T follicular helper cell (primary cell): ENCODE results near the gene VSTM2L.

Source experiments
- DNase-seq: peaks from one replicate; pipeline ENCODE4 v3.0.0-alpha.2; 2020; ENCODE audit warnings: low read depth

Gene VSTM2L

DNA sequence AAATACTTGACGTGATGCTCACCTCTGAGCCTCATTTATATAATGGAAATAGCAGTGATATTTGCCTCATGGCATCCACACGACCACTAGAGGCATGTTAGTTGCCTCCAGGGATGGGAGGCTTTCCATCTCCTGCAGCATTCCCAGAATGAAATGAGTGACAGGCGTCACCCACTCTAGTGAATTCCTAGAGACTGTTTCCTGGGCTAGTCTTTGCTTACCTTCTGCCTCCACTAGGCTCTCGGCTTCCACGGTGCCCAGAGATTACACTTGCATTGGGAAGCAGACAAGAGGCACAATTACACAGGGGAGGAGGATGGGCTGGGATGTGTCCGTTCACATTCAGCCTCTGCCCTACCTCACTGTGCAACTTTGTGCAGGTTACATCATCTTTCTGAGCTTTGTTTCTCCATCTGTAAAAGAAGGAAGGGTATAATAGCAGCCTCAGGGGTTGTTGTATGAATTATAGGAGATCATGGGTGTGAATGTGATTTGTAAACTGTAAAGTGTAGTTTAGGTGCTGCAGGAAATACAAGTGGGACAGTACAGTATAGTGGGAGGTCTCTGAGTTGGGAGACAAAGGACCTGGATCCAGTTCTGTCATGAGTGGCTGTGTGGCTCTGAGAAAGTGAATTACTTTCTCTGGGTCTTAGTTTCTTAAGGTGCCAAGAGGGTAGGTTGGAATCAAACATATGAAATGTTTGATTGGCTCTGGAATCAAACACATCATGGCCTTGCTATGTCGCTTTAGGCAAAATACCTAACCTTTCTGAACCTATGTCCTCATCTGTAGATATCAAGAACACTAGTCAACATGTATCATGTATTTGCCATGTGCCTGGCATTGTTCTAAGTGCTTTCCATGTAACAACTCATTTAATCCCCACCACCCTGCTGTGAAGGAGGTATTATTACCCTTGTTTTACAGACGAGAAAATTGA lies 3.6 kb upstream of the VSTM2L start:
- DNase-seq = no peak

DNA sequence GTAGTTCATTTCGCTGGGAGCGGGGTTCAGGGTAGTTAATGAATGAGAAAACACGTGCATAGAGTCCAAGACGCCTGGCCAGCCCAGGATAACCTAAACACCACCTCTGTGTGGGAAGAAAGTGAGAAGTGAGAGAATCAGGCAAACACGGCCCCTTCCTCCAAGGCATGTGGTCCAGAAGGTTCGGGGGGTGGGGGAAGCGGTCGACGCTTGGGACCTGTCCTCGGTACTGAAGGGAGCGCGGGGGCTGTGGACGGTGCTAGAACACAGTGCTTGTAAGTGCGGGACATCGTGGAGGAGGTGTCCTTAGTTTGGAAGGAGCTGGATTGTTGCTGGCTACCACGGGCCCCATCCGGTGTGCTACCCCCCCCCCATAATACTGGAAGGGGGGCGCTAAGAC lies 1.7 kb upstream of the VSTM2L start:
- no peak for DNase-seq

DNA sequence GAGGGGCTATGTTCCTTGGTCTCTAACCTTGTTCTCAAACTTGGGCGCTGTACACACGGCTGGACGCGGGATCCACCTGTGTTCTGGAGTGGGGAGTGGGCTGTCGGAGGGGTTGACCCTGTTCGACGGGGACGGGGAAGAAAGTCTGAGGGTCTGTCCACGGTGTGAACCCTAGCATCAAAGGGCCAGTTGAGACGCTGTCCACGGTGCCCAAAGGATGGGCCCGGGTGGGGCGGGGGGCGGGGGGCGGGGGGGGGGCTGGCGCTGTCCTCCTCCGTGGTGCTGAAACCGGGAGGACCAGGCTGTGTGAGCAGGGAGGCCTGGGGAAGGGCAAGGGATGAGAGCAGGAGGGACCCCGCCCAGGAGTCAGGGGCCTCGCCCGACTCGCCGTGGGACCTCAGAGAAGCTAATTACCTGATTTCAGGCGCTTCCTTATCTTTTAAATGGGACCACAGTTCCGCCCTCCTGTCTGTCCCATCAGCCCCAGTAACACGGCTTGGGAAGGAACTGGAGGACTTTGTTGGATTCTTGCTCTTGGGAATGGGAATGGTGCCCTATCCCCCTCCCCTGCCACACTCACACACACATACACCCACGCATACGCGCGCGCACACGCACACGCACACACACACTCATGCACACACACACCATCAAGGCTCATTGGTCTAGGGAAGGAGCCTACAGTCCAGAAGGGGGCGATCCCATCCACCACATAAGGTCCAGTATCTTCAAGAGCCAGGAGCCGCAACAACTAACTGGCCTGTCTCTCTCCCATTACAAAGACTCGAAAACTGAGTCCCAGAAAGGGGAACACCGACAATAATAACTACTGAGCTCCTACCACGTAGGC lies 1.0 kb upstream of the VSTM2L start:
- no peak for DNase-seq

DNA sequence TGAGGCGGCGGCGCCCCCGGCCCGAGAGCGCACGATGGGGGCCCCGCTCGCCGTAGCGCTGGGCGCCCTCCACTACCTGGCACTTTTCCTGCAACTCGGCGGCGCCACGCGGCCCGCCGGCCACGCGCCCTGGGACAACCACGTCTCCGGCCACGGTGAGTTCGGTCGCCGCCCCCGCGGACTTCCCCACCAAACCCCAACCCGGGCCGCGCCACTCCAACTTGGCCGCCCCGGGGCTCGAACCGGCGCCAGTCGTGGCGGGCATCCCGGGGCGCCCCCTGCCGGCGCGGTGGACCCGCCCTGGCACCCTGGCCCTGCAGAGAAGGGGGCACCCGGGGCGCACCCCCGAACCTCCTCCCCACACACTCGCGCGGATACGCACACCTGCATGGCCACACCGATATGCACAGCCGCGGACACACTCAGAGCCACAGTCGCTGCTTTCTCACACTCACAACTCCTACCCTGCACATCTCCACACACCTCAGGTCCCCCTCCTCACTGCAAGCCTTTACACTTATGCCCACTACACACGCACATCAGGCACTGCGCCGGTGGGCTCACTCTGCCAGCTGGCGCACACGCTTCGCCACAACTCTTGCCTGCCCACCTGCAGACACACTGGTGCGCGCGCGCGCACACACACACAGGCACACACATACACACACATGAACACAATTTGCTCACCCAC lies 535 bp downstream of the VSTM2L start:
- no peak for DNase-seq

DNA sequence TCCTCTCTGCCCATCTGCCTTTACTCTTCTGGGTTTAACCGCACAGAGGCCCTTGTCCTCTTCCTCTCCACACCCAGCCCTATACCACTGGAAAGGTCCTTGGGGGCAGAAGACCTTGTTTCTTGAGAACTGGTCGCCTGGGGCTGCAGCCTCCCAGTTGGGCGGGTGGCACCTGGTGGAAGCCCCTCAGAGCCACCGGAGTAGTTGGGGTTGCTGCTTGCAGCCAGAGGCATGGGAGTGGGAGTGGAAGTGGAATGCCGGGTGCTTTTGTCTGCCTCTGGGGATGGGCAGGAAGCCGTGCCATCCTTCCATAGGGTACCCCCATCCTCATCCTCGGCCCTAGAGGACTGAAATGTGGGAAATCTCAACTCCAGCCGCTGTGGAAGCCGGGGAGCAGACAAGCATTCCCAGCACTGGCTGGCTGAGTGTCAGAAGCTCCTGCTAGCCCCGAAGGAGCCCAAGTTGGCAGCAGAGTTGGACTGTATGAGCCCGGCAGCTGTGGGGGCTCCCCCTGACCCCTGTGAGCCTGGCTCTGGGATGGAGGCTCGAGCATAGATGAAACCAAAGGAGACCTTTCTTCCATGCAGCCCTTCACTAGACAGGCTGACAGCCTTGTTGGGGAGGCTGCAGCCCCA lies 1.2 kb downstream of the VSTM2L start:
- DNase-seq = no peak

DNA sequence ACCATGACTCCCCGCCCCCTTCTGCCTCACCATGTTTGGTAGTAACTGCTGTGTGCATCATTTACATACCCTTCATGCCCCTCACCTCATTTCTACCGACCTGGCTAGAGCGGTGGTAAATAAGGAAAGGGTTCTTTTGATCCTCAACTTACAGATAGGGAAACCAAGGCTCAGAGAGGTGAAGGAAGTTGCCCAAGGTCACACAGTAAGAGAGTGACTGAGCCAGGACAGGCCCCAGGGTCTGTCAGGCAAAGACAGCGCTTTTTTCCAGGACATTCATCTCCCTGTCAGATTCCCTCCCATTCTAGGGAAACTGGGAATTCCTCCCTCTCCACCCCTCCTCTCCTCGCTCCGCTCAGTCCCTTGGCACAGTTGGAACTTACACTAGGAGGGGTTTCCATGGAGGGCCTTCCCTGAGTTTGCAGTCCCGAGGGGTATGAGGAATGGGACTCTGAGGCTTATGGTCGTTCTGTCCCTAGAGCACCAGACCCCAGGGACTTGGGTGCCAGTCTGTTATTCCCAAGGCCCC lies 2.0 kb downstream of the VSTM2L start:
- DNase-seq = no peak

DNA sequence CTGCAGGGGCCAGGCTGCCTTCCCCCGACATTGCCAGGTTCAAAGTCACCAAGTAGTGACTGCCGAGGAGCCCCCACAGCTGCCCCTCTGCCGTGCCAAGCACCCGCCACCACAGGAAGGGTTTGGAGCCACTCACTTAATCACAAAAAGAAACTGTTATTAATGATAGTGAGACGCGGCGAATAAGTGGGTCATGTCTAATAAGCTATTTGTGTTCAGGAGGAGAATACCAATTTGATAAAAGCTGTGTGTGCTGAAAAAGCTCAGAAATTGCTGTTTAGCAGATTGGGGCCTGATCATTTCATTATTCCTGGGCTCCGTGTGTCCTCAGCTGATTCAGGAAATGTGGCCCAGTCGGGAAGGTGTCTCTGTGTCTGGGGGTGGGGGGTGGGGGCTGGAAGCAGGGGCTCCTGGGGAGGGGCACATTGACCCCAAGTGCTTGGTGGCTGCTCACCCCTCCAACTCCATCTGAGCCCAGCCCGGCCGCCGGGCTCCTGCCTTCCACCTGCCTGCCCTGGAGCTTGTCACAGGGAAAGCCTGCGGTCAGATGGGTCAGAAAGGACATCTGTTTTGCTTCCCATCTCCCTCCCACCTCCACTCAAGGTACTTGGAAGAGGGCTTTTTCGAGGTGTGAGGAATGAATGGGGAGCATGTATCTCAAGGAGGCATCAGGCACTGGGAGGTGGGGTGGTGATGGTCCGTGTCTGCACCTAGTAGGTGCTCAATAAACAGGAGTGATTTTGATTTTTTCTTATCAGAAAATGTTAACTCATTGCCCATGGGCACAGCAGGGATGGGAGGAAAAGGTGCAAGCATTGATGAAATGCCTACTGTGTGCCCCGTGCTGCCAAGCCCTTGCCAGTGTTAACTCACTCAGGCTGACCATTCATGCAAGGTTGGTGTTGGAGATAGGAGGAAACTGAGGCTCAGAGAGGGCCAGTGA lies 3.0 kb downstream of the VSTM2L start:
- no peak for DNase-seq

DNA sequence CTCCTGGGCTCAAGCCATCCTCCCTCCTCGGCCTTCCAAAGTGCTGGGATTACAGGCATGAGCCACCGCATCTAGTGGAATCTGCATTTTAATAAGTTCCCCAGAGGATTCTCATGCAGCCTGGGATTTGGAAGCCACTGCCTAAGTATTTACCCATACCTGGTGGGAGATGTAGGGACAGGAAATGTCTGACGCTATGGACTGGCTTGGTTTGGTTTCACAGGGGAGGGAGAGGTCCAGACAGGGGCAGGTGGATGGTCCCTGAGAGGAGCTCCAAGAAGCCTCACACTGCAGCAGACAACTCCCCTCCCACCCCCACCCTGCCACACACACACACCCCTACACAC lies 4.4 kb downstream of the VSTM2L start:
- no peak for DNase-seq

DNA sequence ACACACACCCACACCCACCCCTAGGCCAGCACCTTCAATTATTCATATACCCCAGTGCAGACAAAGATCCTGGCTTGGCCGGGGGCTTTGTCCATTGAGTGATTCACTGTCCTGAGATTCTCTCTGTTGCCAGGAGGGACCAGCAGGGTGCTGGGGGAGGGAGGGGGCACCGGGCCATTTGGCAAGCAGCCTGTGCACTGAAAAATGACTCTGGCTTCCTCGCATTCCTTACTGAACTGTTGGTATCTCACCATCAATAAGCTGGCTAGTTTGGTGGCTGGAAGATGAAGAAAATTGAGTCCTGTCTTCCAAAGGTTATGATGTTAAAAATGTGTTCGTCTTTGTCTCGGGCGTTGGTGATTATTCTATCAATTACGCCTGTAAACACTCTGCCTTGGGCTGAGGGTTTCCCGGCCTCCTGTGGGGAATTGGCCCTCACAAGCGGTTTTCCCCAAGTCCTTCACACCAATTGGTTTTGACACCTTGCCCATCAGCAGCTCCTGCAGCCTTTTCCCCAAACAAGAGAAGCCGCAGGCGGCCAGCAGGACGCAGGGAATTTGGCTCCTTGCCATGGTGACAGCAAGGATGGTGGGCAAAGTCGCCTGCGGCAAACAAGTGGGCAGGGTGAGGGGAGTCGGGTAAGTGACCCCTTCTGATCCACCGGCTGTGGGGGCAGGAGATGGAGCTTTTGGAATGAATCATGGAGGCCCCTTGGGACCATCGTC lies 4.9 kb downstream of the VSTM2L start:
- no peak for DNase-seq

DNA sequence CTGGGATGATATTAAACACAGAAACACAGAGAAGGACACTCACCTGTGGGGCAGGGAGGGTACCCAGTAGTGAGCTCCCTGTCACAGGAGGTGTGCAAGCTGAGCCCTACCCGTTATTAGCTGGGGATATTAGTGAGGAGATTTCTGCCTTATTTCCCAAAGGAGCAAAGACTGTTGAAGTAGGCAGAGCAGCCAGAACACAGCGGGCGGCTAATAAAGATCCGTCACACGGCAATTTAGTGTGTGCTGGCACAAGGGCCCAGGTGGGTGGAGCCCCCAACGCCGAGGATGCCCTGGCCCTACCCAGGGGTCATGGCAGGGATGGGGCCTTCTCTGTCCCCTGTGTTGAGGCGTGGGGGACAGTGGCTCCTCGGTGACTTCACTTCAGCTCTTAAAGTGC lies 8.3 kb downstream of the VSTM2L start:
- no peak for DNase-seq

DNA sequence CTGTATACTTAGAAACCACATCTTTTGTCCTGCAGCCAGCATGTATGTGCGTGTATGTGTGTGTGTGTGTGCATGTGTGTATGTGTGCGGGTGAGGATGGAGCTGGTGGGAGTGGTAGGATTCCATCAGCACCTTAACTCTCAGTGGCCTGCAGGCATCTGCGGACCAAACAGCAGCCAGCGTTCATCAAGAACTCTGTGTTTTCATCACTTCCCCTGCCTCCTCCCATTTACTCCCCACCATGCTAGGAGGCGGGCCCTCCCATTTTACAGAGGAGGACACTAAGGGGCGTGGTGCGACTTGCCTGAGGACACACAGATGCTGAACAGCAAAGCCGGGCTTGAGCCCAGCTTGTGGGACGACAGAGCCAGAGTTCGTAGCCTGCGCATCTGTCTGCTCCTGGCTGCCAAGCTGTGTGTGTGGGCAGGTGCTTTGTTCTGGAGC lies 8.9 kb downstream of the VSTM2L start:
- DNase-seq = no peak

DNA sequence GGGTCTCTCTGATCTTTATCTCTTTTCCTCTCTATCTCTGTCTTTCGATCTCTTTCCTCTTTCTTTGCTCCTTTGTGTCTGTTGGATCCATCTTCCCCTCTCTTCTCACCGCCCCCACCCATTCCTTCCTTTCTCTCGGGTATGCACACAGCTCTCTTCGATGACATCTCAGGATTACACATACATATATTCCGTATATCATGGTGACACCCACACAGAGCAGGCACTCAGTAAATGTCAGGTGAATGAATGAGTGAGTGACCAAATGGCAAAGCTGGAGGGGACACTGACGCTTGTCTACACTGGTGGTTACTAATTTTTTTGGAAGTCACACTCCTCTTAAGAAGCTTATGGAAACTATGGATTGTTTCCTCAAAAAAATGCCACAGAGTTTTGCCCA lies 9.9 kb downstream of the VSTM2L start:
- no peak for DNase-seq

DNA sequence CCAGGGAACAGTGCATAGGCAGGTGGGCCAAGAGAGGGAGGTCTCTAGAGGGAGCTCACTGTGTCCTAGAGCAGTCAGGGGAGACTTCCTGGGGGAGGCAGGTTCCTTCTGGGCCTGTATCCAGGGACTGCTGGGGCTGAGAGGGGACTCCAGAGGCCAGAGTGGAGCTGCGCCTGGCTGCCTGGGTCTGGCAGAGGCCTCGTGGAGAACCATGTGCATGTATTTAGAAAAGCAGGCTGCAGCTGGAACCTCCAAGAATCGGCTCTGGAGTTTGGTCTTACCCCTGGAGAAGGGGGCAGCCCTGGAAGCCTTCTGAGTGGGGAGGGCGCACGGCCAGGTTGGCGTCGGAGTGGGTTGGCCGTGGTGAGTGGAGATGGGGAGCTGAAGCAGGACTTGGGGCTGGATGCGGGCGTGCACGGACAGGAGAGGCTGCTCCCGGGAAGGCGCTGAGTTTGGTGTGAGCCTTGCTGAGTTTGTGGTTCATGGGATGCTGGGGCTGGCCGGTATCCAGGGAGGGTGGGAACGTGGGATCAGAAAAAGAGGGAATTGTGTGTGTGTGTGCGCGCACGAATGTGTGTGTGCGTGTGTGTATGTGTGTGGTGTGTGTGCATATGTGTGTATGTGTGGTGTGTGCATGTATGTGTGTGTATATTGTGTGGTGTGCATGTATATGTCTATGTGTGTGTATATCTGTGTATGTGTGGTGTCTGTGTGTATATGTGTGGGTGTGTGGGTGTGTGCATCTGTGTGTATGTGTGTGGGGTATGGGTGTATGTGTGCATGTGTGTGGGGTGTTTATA lies 10.8 kb downstream of the VSTM2L start:
- DNase-seq = no peak

DNA sequence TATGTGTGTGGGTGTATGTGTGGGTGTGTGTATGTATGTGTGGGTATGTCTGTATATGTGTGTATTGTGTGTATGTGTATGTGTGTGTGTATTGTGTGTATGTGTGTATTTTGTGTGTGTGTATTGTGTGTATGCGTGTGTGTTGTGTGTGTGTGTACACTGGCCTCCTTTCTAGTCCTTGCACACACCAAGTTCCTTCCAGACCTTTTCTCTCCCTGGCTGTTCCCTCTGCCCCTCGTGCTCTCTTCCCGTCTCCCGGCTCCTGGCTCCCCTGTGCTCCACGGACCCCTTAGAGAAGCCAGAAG lies 11.4 kb downstream of the VSTM2L start:
- DNase-seq = no peak

DNA sequence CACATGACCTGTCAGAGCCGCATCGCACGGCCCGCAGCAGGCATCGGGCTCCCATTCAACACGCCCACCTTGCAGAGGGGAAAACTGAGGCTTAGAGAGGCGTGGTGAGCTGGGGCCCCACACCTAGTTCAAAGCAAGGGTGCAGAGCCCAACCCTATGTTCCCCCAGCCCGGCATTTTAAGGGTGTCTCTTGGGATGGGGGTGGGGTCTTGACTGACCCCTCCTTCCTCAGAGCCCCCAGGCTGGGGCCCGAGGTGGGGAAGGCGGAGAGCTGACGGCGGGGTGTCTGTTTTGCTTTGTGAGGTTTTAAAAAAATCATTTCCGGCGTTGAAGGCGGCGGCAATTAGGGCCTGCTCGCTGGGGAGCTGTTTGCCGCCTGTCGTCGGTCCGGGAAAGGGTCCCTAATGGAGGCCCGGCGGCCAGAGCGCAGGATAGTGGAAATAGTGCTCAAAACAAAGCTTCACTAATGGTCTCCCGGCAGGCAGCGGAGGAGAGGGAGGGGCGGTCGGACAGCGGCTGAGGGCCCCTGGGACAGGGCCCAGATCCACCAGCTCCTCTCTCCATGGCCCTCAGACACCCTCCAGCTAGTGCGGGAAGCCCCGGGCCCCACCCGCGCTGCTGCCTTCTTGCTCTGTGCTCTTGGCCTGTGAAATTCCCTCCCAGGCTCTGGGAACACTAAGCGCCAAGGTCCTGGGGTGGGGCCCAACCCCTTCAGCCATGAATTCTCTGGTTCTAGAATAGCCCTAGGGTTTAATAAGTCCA lies 11.9 kb downstream of the VSTM2L start:
- no peak for DNase-seq

DNA sequence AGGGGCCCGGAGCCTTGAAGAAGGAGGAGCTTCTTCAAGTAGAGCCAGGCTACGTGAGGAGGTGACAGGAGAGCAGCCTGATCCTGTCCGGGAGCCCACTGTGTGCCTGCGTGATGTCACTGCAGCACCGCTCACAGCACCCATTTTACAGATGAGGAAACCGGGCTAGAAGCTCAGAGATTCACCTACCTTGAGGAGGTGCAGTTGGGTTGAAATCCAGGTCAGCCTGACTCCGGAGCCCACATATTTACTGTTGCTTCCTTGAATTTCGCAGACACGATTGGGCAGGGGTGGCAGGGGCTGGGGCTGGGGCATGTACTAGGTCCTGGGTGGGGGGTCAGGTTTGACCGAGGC lies 12.5 kb downstream of the VSTM2L start:
- DNase-seq = no peak

DNA sequence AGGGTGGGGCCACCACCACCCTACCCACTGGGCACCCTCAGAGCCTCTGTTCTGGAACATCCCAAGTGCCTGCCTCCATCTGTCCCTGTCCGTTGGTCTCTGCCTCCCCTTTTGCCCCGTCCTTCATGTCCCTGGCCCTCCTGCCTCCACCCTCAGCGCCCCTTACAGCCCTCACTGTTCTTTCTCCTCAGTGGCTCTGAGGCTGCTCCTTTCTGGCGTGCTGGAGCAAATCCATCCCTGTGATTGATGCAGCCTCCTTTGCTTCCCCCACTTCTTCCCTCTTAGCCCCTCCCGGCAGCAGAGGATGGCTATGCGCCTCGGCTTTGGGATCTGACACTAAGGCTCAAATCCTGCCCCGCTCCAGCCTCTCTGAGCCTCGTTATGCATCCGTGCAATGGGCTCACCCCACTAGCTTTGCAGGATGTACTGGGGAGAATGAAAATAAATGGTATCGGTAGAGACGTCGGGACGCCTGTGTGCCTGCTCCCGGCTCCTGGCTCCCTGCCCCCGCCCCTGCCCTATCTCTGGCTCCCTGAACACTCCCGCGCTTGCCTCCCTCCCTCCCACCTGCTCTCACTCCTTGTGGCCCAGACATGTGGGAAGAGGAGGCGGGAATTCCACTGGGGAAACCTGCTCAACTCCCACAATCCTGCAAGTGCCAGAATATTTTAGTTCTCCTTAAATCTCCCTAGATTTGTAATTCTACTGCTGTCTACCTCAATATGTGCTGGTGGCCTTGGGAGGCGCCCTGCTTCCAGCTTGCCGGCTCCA lies 13.1 kb downstream of the VSTM2L start:
- no peak for DNase-seq

DNA sequence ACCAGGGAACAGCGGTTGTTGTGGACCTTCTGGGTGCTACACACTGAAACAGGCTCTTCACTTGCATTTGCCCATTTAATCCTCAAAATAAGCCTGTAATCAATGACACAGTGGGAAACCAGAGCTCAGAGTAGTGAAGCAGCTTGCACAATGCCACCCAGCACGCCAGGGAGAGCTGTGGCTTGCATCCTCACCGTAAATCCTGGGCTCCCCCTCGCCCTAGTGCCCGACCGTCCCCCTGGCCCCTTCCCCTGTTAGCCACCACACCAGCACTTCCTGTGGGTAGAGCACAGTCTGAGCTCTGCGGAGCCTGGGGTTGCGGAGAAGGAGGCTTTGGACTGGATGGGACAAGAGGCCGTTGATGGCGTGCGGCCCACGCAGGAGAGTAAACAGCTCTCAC lies 14.5 kb downstream of the VSTM2L start:
- DNase-seq = no peak
